Measurements from ENCODE around the gene KIFBP. TPM values are rescaled to one million over a fixed set of nuclear protein-coding genes. Genes with fewer than 3 reads are reported as not detected.
A peak's percentile ranks its signal among the peaks of the same experiment; 100 is the strongest.

KIFBP gene
- total RNA-seq, 4 donors from 2014 or later, result 33.7 to 65.4 (median 48.8) TPM

DNA sequence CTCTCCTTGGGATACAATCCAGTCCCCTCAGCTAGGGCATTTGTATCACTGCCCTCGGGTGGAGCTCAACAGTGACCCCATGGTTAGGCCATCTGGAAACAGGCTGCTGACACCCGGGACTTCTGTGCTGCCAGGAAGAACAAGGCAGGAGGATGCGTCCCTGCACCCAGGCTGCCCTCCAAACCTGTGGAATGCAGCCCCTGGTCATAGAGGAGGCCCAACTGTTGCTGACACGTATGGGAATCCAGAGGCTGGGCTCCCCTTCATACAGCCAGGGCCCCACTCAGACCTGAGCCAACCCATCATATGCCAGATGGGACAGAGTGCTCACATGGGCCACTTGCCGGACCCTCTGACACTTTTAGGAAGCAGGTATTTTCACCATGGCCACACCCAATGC, 53.8 kb downstream of the KIFBP start:
- Histone ChIP-seq H3K36me3 (no peaks in the 10 kb centered on the region), H3K9me3 (no peaks in the 10 kb centered on the region), H3K27ac (no peak overlapping the region), H3K4me3 (no peak overlapping the region), H3K27me3 (no peaks in the 10 kb centered on the region), H3K4me1 (no peaks in the 10 kb centered on the region)
- no peak for ATAC-seq
- TF ChIP-seq POLR2A (IDR thresholded peaks at IDR 0.05), result no peak
- TF ChIP-seq EP300 (IDR thresholded peaks at IDR 0.05), result no peak
- TF ChIP-seq POLR2AphosphoS5 (IDR thresholded peaks at IDR 0.05), result no peak
- 50 to 80% methylated on average over 1 of the region's 5 CpGs for WGBS, 2 donors (ENCODE audit: low coverage in 1 of 2)

DNA sequence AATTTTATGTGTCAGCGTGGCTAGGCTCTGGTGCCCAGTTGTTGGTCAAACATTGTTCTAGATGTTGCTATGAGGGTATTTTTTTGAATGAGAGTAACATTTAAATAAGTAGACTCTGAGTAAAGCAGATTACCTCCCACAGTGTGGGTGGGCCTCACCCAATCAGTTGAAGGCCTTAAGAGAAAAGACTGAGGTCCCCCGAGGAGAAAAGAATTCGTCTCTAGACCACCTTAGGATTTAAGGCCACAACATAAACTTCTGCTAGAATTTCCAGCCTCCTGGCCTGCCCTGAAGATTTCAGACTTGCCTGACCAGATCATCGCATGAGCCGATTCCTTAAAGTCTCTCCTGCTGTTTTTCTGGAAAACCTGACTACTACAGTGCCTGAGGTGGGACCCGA, 54.2 kb downstream of the KIFBP start:
- TF ChIP-seq, protein P1, sequence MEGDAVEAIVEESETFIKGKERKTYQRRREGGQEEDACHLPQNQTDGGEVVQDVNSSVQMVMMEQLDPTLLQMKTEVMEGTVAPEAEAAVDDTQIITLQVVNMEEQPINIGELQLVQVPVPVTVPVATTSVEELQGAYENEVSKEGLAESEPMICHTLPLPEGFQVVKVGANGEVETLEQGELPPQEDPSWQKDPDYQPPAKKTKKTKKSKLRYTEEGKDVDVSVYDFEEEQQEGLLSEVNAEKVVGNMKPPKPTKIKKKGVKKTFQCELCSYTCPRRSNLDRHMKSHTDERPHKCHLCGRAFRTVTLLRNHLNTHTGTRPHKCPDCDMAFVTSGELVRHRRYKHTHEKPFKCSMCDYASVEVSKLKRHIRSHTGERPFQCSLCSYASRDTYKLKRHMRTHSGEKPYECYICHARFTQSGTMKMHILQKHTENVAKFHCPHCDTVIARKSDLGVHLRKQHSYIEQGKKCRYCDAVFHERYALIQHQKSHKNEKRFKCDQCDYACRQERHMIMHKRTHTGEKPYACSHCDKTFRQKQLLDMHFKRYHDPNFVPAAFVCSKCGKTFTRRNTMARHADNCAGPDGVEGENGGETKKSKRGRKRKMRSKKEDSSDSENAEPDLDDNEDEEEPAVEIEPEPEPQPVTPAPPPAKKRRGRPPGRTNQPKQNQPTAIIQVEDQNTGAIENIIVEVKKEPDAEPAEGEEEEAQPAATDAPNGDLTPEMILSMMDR (IDR thresholded peaks at IDR 0.05), result no peak
- TF ChIP-seq POLR2AphosphoS5 (IDR thresholded peaks at IDR 0.05), result no peak
- TF ChIP-seq EP300 (IDR thresholded peaks at IDR 0.05), result no peak
- TF ChIP-seq POLR2A (IDR thresholded peaks at IDR 0.05), result no peak
- H3K9me3 ChIP-seq, result no peaks in the 10 kb centered on the region
- 94 to 100% methylated on average over 3 to 4 of the region's 6 CpGs for WGBS, 2 donors (ENCODE audit: low coverage in 1 of 2)
- H3K4me1 ChIP-seq, result no peaks in the 10 kb centered on the region
- no peaks in the 10 kb centered on the region for H3K36me3 ChIP-seq
- H3K27ac ChIP-seq, result no peak overlapping the region
- H3K27me3 ChIP-seq, result no peaks in the 10 kb centered on the region
- H3K4me3 ChIP-seq, result no peak overlapping the region
- ATAC-seq, result no peak

DNA sequence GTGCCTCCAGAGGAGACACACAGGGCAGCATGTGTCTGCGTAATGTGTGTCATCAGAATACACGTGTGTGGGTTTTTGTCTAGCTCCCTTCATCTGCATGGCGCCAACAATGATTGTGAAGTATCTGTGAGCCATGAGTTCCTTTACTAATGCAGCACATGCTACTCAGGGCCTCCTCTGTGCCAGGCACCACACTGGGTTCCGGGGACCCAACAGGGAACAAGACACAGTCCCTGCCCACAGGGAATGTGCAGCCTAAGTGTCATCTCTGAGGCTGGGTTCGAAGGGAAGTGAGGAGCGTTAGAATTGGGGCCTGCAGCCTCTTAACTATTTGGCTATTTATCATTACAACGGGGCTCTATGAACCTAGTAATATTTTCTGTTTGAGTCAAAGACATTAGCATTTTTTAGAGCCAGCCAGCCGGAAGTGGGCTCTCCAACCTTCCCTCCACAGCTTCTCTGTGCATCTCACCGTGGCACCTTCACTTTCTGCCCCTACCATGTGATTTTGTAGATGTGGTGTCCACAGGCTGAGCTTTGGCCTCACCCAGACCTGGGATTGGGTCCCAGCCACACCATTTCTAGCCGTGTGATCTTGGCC, 55.4 kb downstream of the KIFBP start:
- Histone ChIP-seq H3K9me3 (no peaks in the 10 kb centered on the region), H3K4me3 (no peak overlapping the region), H3K36me3 (no peaks in the 10 kb centered on the region), H3K4me1 (no peaks in the 10 kb centered on the region), H3K27me3 (no peaks in the 10 kb centered on the region), H3K27ac (peak overlapping the region in 1 of 4 donors; percentile 15)
- ATAC-seq, result no peak
- 48 to 78% methylated on average over 6 to 9 of the region's 10 CpGs for WGBS, 2 donors (ENCODE audit: low coverage in 1 of 2)
- TF ChIP-seq, protein P1 (IDR thresholded peaks at IDR 0.05), result no peak
- TF ChIP-seq POLR2A (IDR thresholded peaks at IDR 0.05) (no peak), EP300 (IDR thresholded peaks at IDR 0.05) (no peak), POLR2AphosphoS5 (IDR thresholded peaks at IDR 0.05) (no peak)

DNA sequence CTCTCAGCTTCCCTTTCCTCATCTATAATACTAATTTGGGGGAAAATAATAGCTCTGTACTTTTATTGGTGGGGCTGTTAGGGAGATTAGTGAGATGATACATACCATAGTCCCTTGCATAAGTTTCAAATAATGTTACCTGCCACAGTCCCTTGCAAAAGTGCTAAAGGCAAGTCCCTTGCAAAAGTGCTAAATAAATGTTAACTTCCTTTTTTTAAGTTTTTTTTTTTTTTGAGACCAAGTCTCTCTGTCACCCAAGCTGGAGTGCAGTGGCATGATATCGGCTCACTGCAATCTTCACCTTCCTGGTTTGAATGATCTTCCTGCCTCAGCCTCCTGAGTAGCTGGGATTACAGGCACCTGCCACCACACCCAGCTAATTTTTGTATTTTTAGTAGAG, 55.9 kb downstream of the KIFBP start:
- Histone ChIP-seq H3K4me3 (no peak overlapping the region), H3K27me3 (no peaks in the 10 kb centered on the region), H3K4me1 (no peaks in the 10 kb centered on the region), H3K36me3 (no peaks in the 10 kb centered on the region), H3K27ac (peak overlapping the region in 1 of 4 donors; percentile 15), H3K9me3 (no peaks in the 10 kb centered on the region)
- WGBS, 2 donors (ENCODE audit: low coverage in 1 of 2), result 83 to 100% methylated on average over 1 of the region's 1 CpG
- no peak for ATAC-seq
- TF ChIP-seq POLR2AphosphoS5 (IDR thresholded peaks at IDR 0.05), result no peak
- TF ChIP-seq, protein P1 (IDR thresholded peaks at IDR 0.05), result no peak

GRCh38 chr10:69045441-69046300, 57.1 kb downstream of the KIFBP start:
- no peak for ATAC-seq
- no peaks in the 10 kb centered on the region for H3K4me1 ChIP-seq
- H3K4me3 ChIP-seq, result no peak overlapping the region
- H3K36me3 ChIP-seq, result no peaks in the 10 kb centered on the region
- WGBS, 2 donors (ENCODE audit: low coverage in 1 of 2), result 59 to 66% methylated on average over 4 of the region's 6 CpGs
- H3K27ac ChIP-seq, result peak overlapping the region in 1 of 4 donors; percentile 15
- TF ChIP-seq, protein P1 (IDR thresholded peaks at IDR 0.05), result no peak
- TF ChIP-seq EP300 (IDR thresholded peaks at IDR 0.05), result no peak
- no peak for TF ChIP-seq POLR2A (IDR thresholded peaks at IDR 0.05)
- no peak for TF ChIP-seq POLR2AphosphoS5 (IDR thresholded peaks at IDR 0.05)
- no peaks in the 10 kb centered on the region for H3K9me3 ChIP-seq
- no peaks in the 10 kb centered on the region for H3K27me3 ChIP-seq
